ENCODE measurements around the gene RAB5IF.

GRCh38 chr20:36585410-36586125, 20.0 kb upstream of the RAB5IF start:
- TF ChIP-seq POLR2AphosphoS5 (IDR thresholded peaks at IDR 0.05; ENCODE audit: low read depth, low read length) (no peak; the same call in none of the 2 replicates), TAF1 (IDR thresholded peaks at IDR 0.05; ENCODE audit: borderline replicate concordance, low read depth, low read length) (no peak)

Data from GM12892 (cell line).